A673 (cell line): Measurements from ENCODE around the gene RHOV.

Source experiments
- EZH2 ChIP-seq: fragments of 200-600 bp; sonication (generic); IDR thresholded peaks from 2 replicates; pipeline ENCODE4 v1.6.1; 2017; ENCODE audit warnings: borderline replicate concordance, low read depth, mild to moderate bottlenecking, mixed read lengths, antibody characterized with exemption, low read length; ENCODE audit not compliant: poor library complexity, severe bottlenecking
- TF ChIP-seq, protein P1 (sequence below): fragments of 300-800, 200-600 bp; sonication (generic); conservative IDR thresholded peaks from 2 replicates; pipeline ENCODE4 v1.5.1; 2017; ENCODE audit warnings: low read depth, mild to moderate bottlenecking, antibody characterized with exemption, low read length, moderate library complexity, mixed read lengths

DNA sequence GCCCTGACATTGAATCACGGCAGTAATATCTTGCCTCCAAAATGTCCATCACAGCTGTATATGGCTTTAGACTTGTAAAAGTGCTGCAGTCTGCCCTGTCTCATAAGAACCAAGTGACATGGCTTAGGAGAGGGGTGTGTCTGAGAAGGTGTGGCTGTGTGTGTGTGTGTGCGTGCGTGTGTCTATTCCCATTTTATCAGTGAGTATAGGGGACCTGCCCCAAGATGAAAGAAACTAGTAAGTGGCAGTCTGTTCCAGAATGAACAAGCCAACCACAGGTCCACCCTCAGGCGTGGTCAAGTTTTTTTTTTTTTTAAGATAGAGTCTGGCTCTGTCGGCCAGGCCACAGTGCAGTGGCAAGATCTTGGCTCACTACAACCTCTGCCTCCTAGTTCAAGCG is 5.6 kb upstream of the RHOV start:
- TF ChIP-seq, protein P1, sequence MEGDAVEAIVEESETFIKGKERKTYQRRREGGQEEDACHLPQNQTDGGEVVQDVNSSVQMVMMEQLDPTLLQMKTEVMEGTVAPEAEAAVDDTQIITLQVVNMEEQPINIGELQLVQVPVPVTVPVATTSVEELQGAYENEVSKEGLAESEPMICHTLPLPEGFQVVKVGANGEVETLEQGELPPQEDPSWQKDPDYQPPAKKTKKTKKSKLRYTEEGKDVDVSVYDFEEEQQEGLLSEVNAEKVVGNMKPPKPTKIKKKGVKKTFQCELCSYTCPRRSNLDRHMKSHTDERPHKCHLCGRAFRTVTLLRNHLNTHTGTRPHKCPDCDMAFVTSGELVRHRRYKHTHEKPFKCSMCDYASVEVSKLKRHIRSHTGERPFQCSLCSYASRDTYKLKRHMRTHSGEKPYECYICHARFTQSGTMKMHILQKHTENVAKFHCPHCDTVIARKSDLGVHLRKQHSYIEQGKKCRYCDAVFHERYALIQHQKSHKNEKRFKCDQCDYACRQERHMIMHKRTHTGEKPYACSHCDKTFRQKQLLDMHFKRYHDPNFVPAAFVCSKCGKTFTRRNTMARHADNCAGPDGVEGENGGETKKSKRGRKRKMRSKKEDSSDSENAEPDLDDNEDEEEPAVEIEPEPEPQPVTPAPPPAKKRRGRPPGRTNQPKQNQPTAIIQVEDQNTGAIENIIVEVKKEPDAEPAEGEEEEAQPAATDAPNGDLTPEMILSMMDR, result no peak
- TF ChIP-seq EZH2, result no peak
